HepG2 (cell line): ENCODE results near the gene ANTXR1. TPM values are rescaled to one million over a fixed set of nuclear protein-coding genes. Genes with fewer than 3 reads are reported as not detected.
A peak's percentile ranks its signal among the peaks of the same experiment; 100 is the strongest.

Experiments used
- ATAC-seq: fragments of 200-7000 bp; cut with Tn5 transposase; 3 replicates; pipeline ENCODE4 v1.9.1; 2020; ENCODE audit warnings: mild to moderate bottlenecking, moderate library complexity
- BruUV-seq: library from RNA; stranded (reverse); fragments of 400-500 nt; replicated peaks from 2 replicates; lab custom pipeline; 2021; lab: Mats Ljungman, UMichigan
- CTCF ChIA-PET: fragments of 300-600 bp; formaldehyde crosslinking; extraction: SDS; loops from one replicate; lab custom pipeline; 2021; ENCODE audit warnings: low total read pairs, inconsistent platforms, low intra/inter-chr PET ratio; lab: Yijun Ruan, JAX
- POLR2A ChIA-PET: fragments of 350-600 bp; sonication (Branson Sonifier 250); formaldehyde crosslinking; loops from one replicate; lab custom pipeline; 2020; ENCODE audit warnings: antibody characterized with exemption, inconsistent platforms; lab: Yijun Ruan, JAX
- DNase-seq: peaks from one replicate; pipeline ENCODE4 v3.0.0-alpha.2; 2015; ENCODE audit warnings: low spot score
- FAIRE-seq: peaks from 3 replicates; lab custom pipeline; 2011; peaks lifted over from hg19 to GRCh38; lab: Jason Lieb, UNC
- H2AFZ ChIP-seq: one replicate; pipeline ENCODE4 v1.6.1; 2011; ENCODE audit warnings: low read length, inconsistent platforms
- H3K27ac ChIP-seq: fragments of 300-600 bp; 3 replicates; pipeline ENCODE4 v1.8.0; 2011; ENCODE audit warnings: mixed run types, mild to moderate bottlenecking, mixed read lengths, low read length, inconsistent platforms; ENCODE audit not compliant: insufficient read depth; ENCODE audit errors: extremely low read length
- H3K27me3 ChIP-seq, 2 experiments: fragments of 200-600 bp in 1 of 2; 2 replicates in 1 of 2; 3 replicates in 1 of 2; pipeline versions ENCODE4 v1.6.0 to v1.8.0; 2011; ENCODE audit warnings: low read length in 2 of 2, mild to moderate bottlenecking in 2 of 2, moderate library complexity in 2 of 2, inconsistent platforms in 1 of 2; ENCODE audit not compliant: insufficient read depth in 2 of 2, control insufficient read depth in 1 of 2
- H3K36me3 ChIP-seq, 2 experiments: fragments of 200-600 bp in 1 of 2; replicated peaks in 1 of 2; 2 replicates in 1 of 2; 3 replicates in 1 of 2; pipeline versions ENCODE4 v1.5.1 to v1.8.0; 2011; ENCODE audit warnings: low read length in 2 of 2, inconsistent platforms in 1 of 2; ENCODE audit not compliant: insufficient read depth in 2 of 2, control insufficient read depth in 1 of 2
- H3K4me1 ChIP-seq: 2 replicates; pipeline ENCODE4 v1.5.1; 2012; ENCODE audit warnings: low read length, inconsistent platforms; ENCODE audit not compliant: insufficient read depth
- H3K4me2 ChIP-seq: 2 replicates; pipeline ENCODE4 v1.6.0; 2011; ENCODE audit warnings: low read depth, low read length, inconsistent platforms
- H3K4me3 ChIP-seq, 3 experiments: fragments of 200-600 bp in 1 of 3; sonication (generic), shearing (Covaris generic) in 1 of 3; replicated peaks in 1 of 3; 2 replicates each; pipeline ENCODE4 v1.5.1; 2011 to 2016; ENCODE audit warnings: low read length in 3 of 3, inconsistent platforms in 2 of 3, low read depth in 2 of 3, mild to moderate bottlenecking in 2 of 3, control low read depth in 1 of 3, mixed read lengths in 1 of 3; ENCODE audit not compliant: insufficient read depth in 1 of 3
- H3K79me2 ChIP-seq: one replicate; pipeline ENCODE4 v1.6.1; 2011; ENCODE audit warnings: low read length, inconsistent platforms; ENCODE audit not compliant: insufficient read depth
- H3K9ac ChIP-seq: 2 replicates; pipeline ENCODE4 v1.6.0; 2011; ENCODE audit warnings: mild to moderate bottlenecking, low read depth, low read length, inconsistent platforms; ENCODE audit not compliant: insufficient read depth
- H3K9me3 ChIP-seq: 2 replicates; pipeline ENCODE4 v1.5.1; 2012; ENCODE audit warnings: mild to moderate bottlenecking, low read length
- H4K20me1 ChIP-seq: 2 replicates; pipeline ENCODE4 v1.6.0; 2011; ENCODE audit warnings: inconsistent platforms, mild to moderate bottlenecking, low read length, moderate library complexity; ENCODE audit not compliant: insufficient read depth
- MAFF ChIP-seq: IDR thresholded peaks from 2 replicates; pipeline ENCODE4 v1.6.1; 2011; ENCODE audit warnings: low read depth, low read length, improper control_type of control experiment
- MAFK ChIP-seq, 2 experiments: IDR thresholded peaks in 1 of 2; conservative IDR thresholded peaks in 1 of 2; 2 replicates each; pipeline ENCODE4 v1.6.1; 2011; ENCODE audit warnings: improper control_type of control experiment in 2 of 2, low read length in 2 of 2
- NPAS2 ChIP-seq: sonication (generic); formaldehyde crosslinking; IDR thresholded peaks from 2 replicates; pipeline ENCODE4 v1.8.0; 2022; ENCODE audit warnings: mild to moderate bottlenecking, missing genetic modification reagents, borderline replicate concordance
- SMC3 ChIP-seq: IDR thresholded peaks from 2 replicates; pipeline ENCODE4 v1.6.1; 2011; ENCODE audit warnings: low read length, improper control_type of control experiment
- SUZ12 ChIP-seq: fragments of 150-350 bp; IDR thresholded peaks from 2 replicates; pipeline ENCODE4 v1.6.1; 2014; ENCODE audit warnings: low read depth, low read length
- THRA ChIP-seq: sonication (generic); formaldehyde crosslinking; IDR thresholded peaks from 2 replicates; pipeline ENCODE4 v1.4.0; 2020; ENCODE audit warnings: missing genetic modification reagents, borderline replicate concordance
- ZNF205 ChIP-seq: IDR thresholded peaks from 2 replicates; pipeline ENCODE4 v1.6.1; 2018; ENCODE audit warnings: missing biosample characterization, missing genetic modification reagents
- ZNF543 ChIP-seq: sonication (generic); formaldehyde crosslinking; IDR thresholded peaks from 2 replicates; pipeline ENCODE4 v1.4.0; 2020; ENCODE audit warnings: mild to moderate bottlenecking, missing genetic modification reagents
- WGBS: methylation state at CpG from one replicate; pipeline ENCODE4 v1.1.6; 2017; ENCODE audit warnings: low lambda C conversion rate; 5-methylcytosine and 5-hydroxymethylcytosine counted together
- in situ Hi-C: cut with HindIII; loops from 2 replicates; pipeline ENCODE4 v1.10.0; 2017; ENCODE audit warnings: low pct_unique_long_range_greater_than_20kb; ENCODE audit not compliant: extremely low pct_ligation_motif_present
- intact Hi-C: fragments of 100-400 bp; cut with micrococcal nuclease; formaldehyde crosslinking; loops from one replicate; pipeline ENCODE4 v1.10.0; 2022; ENCODE audit not compliant: unreplicated experiment
- polyA plus RNA-seq, 8 experiments: library from polyadenylated mRNA; depleted of rRNA in 3 of 8; stranded (reverse) in 7 of 8; unstranded in 1 of 8; fragments of >200 nt; fragmentation: Illumina TruSeq in 4 of 8; extraction: Trizol in 4 of 8; gene quantifications; 2 replicates each; pipeline versions ENCODE4 v1.2.1 to v1.2.3, GENCODE V29; 2011 to 2016; ENCODE audit warnings: low read depth in 4 of 8, missing spikeins in 1 of 8, mixed read lengths in 1 of 8; ENCODE audit not compliant: insufficient read depth in 1 of 8
- total RNA-seq, 5 experiments: library from RNA; depleted of rRNA; stranded (reverse); fragments of >200 nt; fragmentation: Illumina TruSeq; extraction: Trizol; gene quantifications; 2 replicates each; pipeline ENCODE4 v1.2.3, GENCODE V29; 2016; ENCODE audit warnings: low read depth in 1 of 5

ANTXR1 gene
- total and polyA plus RNA-seq, 2 of the 13 experiments (the other 11 are each of a cell fraction or from before 2014, with no cell fraction given) = 4.5 to 12.7 TPM

- Histone ChIP-seq H3K27me3 (peaks cover 0 to 8% of the 10 kb centered on the region in 2 experiments; a peak in 1 of 5 replicates), H2AFZ (no peak overlapping the region), H3K4me1 (peaks cover 35% of the 10 kb centered on the region), H3K9me3 (no peaks in the 10 kb centered on the region), H3K4me3 (no peak overlapping the region), H3K9ac (no peak overlapping the region), H4K20me1 (no peaks in the 10 kb centered on the region), H3K36me3 (no peaks in the 10 kb centered on the region), H3K27ac (no peak overlapping the region), H3K4me2 (no peak overlapping the region), H3K79me2 (no peaks in the 10 kb centered on the region)
- no TSS peak for BruUV-seq
- TF ChIP-seq ZNF543 (CRISPR knock-in tag) (no peak), ZNF205 (CRISPR knock-in tag) (no peak), MAFF (peak; percentile 36; the same call in 1 of the 2 replicates), SUZ12 (no peak), NPAS2 (CRISPR knock-in tag) (no peak), THRA (CRISPR knock-in tag) (no peak), MAFK (conservative IDR thresholded peaks at IDR 0.05 in 1 of 2, IDR thresholded peaks at IDR 0.05 in 1 of 2; ENCODE audit: low read length in 2 of 2) (peak; percentile 22 to 66; a peak in 3 of 4 replicates), SMC3 (no peak)
- intact Hi-C loops (loop anchor here (10.0 kb wide), 1 partner anchor 416 kb away; the partner anchor contains the start of gene NFU1), in situ Hi-C loops (loop anchor here (5.0 kb wide), 1 partner anchor 289 kb away; no protein-coding TSS in a partner anchor)
- FAIRE-seq (no peak), DNase-seq (no peak), ATAC-seq (no peak)
- POLR2A ChIA-PET = no interaction called here
- WGBS = 79% methylated on average over 4 of the region's 4 CpGs
- CTCF ChIA-PET = no interaction called here
These were observed 5.7 kb downstream of the ANTXR1 start for GRCh38 chr2:69018678-69019095.
